Nephron (organoid): ENCODE data around the gene MPPED1.

Experiments
- H3K27ac Mint-ChIP-seq, 3 experiments: 2 replicates each; pipeline ENCODE4 v1.8.0; 2020; ENCODE audit warnings: mixed read lengths in 3 of 3, mild to moderate bottlenecking in 2 of 3, moderate library complexity in 1 of 3
- H3K27me3 Mint-ChIP-seq: 2 replicates; pipeline ENCODE4 v1.8.0; 2021; ENCODE audit warnings: low read depth, mild to moderate bottlenecking, moderate library complexity, mixed read lengths
- H3K36me3 Mint-ChIP-seq: 2 replicates; pipeline ENCODE4 v1.8.0; 2020; ENCODE audit warnings: low read depth, mixed read lengths
- H3K4me1 Mint-ChIP-seq: 2 replicates; pipeline ENCODE4 v1.8.0; 2020; ENCODE audit warnings: mixed read lengths
- H3K4me3 Mint-ChIP-seq, 3 experiments: 2 replicates each; pipeline ENCODE4 v1.8.0; 2020; ENCODE audit warnings: mild to moderate bottlenecking in 3 of 3, mixed read lengths in 3 of 3, moderate library complexity in 2 of 3
- H3K9me3 Mint-ChIP-seq: 2 replicates; pipeline ENCODE4 v1.8.0; 2020; ENCODE audit warnings: mixed read lengths
- CTCF ChIP-seq, 3 experiments: fragments of 200-600 bp; sonication (generic); IDR thresholded peaks; one replicate each; pipeline ENCODE4 v1.5.0; 2021; ENCODE audit warnings: antibody characterized with exemption in 3 of 3; ENCODE audit not compliant: unreplicated experiment in 3 of 3

MPPED1 gene

GRCh38 chr22:43485502-43486089 lies 73.8 kb downstream of the MPPED1 start:
- no peak overlapping the region for H3K27ac Mint-ChIP-seq
- no peak for TF ChIP-seq CTCF (IDR thresholded peaks at IDR 0.05; ENCODE audit: unreplicated experiment in 3 of 3)
- no peaks in the 10 kb centered on the region for H3K9me3 Mint-ChIP-seq
- no peaks in the 10 kb centered on the region for H3K27me3 Mint-ChIP-seq
- H3K36me3 Mint-ChIP-seq = no peaks in the 10 kb centered on the region
- no peaks in the 10 kb centered on the region for H3K4me1 Mint-ChIP-seq
- H3K4me3 Mint-ChIP-seq = no peak overlapping the region

- peaks cover 3% of the 10 kb centered on the region for H3K9me3 Mint-ChIP-seq
- H3K27ac Mint-ChIP-seq = no peak overlapping the region
- H3K4me1 Mint-ChIP-seq = no peaks in the 10 kb centered on the region
- no peak for TF ChIP-seq CTCF (IDR thresholded peaks at IDR 0.05; ENCODE audit: unreplicated experiment in 3 of 3)
- H3K36me3 Mint-ChIP-seq = no peaks in the 10 kb centered on the region
- H3K4me3 Mint-ChIP-seq = no peak overlapping the region
- peaks cover 5% of the 10 kb centered on the region for H3K27me3 Mint-ChIP-seq
Measured at GRCh38 chr22:43487311-43488030, 75.7 kb downstream of the MPPED1 start.

DNA sequence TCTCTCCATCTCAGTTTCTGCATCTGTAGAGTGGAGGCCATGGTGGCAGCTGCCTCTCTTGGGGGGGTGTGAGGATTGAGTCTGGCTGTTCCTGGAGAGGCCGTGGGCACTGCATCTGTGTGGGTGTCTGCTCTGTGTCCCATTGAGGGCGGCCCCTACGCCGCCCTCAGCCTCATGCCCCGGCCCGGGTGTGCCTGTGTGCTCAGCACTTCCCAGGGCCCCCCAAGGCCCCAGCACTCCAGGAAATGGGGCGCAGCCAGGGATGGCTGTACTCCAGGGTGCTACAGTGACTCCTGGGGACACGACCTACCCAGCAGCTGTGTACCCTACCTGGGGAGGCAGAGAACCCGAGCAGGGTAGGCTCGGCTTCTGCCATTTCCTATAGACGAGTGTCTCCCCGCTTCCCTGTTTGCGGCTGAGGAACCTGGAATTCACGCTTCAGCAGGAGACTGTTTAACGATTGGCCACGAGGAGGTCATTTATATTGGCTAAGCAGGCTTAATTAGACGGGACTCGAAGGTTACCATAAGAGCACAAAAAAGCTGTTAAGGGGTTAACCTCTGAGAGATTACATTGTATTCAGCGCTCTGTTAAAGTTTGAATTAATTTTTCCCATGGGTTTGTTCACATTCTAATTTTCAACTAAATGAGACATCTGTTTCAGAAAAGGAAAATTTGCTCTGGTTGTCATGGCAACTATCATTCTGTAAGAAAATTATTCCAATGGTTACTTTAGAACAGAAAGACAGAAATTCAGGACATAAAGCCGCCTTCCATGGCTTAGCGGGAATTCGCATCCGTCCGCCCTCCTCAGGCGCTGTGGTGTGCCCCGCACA lies 76.4 kb downstream of the MPPED1 start:
- Mint-ChIP-seq H3K27ac (no peak overlapping the region), H3K9me3 (peaks cover 3% of the 10 kb centered on the region), H3K4me3 (no peak overlapping the region), H3K36me3 (no peaks in the 10 kb centered on the region), H3K27me3 (peaks cover 11% of the 10 kb centered on the region), H3K4me1 (no peaks in the 10 kb centered on the region)
- no peak for TF ChIP-seq CTCF (IDR thresholded peaks at IDR 0.05; ENCODE audit: unreplicated experiment in 3 of 3)

DNA sequence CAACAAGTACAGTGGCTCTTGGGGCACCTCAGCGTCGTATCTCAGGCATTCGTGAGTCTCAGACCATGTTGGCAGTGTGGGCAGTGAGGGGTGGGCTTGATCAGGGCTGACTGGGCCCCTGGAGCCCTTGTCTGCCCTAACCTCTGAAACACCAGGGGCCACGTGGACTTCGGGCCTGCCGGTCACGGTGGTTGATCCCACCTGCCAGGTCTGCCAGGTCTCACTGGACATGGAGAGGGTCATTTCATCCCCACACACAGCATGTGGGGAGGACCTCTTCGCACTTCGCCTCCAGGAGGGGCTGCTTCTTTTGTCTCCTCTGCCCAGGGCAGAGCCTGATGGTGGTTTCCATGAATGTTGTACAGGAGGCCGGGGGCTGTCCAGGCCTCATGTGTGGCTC lies 77.1 kb downstream of the MPPED1 start:
- H3K27ac Mint-ChIP-seq = no peak overlapping the region
- H3K9me3 Mint-ChIP-seq = peaks cover 3% of the 10 kb centered on the region
- H3K4me3 Mint-ChIP-seq = no peak overlapping the region
- peaks cover 11% of the 10 kb centered on the region for H3K27me3 Mint-ChIP-seq
- no peak for TF ChIP-seq CTCF (IDR thresholded peaks at IDR 0.05; ENCODE audit: unreplicated experiment in 3 of 3)
- H3K36me3 Mint-ChIP-seq = no peaks in the 10 kb centered on the region
- no peaks in the 10 kb centered on the region for H3K4me1 Mint-ChIP-seq

DNA sequence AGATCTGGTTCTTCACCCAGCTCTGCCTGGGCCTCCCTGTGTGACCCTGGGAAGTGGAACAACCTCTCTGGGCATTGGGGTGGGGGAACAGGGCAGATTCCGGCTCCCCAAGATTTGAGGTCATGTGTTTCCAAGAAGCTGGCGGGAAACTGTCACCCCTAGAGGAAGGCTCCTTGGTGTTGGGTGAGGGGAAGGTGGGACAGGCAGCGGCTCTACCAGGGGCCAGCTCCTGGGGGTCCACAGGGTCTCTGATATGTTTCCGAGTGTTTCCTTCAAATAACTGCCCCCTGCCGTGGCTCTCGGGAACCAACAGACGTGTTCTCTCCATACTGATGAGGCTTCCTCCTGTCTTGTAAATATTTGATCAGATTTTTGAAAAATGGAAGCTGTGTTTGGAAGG lies 78.5 kb downstream of the MPPED1 start:
- Mint-ChIP-seq H3K36me3 (no peaks in the 10 kb centered on the region), H3K4me1 (no peaks in the 10 kb centered on the region), H3K27ac (no peak overlapping the region), H3K27me3 (peaks cover 11% of the 10 kb centered on the region), H3K9me3 (peaks cover 3% of the 10 kb centered on the region), H3K4me3 (no peak overlapping the region)
- no peak for TF ChIP-seq CTCF (IDR thresholded peaks at IDR 0.05; ENCODE audit: unreplicated experiment in 3 of 3)
